Neural progenitor cell (in vitro differentiated cells): ENCODE data around the gene MAN2B2.

Experiments
- EZH2 ChIP-seq: fragments of 200-600 bp; sonication (generic); IDR thresholded peaks from 2 replicates; pipeline ENCODE4 v1.6.1; 2017; ENCODE audit warnings: antibody characterized with exemption, mild to moderate bottlenecking, moderate library complexity
- EZH2phosphoT487 ChIP-seq: fragments of 200-600 bp; sonication (generic); IDR thresholded peaks from 2 replicates; pipeline ENCODE4 v1.6.1; 2017; ENCODE audit warnings: antibody characterized with exemption
- TF ChIP-seq, protein P1 (sequence below): fragments of 200-600 bp; sonication (generic); IDR thresholded peaks from 2 replicates; pipeline ENCODE4 v1.5.1; 2017; ENCODE audit warnings: antibody characterized with exemption, mild to moderate bottlenecking

DNA sequence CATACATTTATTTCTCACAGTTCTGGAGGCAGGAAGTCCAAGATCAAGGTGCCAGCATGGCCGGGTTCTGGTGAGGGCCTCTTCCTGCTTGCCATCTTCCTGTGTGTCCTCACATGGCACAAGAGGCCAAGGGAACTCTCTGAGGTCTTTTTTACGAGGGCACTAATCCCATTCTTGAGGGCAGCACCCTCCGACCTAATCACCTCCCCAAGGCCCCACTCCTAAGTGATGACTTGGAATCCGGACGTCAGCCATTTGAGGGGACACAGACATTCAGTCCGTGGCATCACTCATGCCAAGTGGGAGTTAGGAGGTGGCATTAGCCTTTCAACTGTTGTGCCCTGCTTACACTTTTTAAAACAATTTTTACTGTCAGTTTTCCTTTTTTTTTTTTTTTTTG, 27.3 kb downstream of the MAN2B2 start:
- TF ChIP-seq, protein P1, sequence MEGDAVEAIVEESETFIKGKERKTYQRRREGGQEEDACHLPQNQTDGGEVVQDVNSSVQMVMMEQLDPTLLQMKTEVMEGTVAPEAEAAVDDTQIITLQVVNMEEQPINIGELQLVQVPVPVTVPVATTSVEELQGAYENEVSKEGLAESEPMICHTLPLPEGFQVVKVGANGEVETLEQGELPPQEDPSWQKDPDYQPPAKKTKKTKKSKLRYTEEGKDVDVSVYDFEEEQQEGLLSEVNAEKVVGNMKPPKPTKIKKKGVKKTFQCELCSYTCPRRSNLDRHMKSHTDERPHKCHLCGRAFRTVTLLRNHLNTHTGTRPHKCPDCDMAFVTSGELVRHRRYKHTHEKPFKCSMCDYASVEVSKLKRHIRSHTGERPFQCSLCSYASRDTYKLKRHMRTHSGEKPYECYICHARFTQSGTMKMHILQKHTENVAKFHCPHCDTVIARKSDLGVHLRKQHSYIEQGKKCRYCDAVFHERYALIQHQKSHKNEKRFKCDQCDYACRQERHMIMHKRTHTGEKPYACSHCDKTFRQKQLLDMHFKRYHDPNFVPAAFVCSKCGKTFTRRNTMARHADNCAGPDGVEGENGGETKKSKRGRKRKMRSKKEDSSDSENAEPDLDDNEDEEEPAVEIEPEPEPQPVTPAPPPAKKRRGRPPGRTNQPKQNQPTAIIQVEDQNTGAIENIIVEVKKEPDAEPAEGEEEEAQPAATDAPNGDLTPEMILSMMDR = no peak
- no peak for TF ChIP-seq EZH2phosphoT487
- TF ChIP-seq EZH2 = no peak
